Endodermal cell (in vitro differentiated cells): Measurements from ENCODE around the gene MGLL. TPM values are rescaled to one million over a fixed set of nuclear protein-coding genes. Genes with fewer than 3 reads are reported as not detected.

ENCODE experiments used
- DNase-seq: peaks from one replicate; pipeline ENCODE4 v3.0.0-alpha.2; 2017
- H3K27ac ChIP-seq: 2 replicates; pipeline ENCODE4 v1.5.1; 2013; ENCODE audit warnings: mild to moderate bottlenecking, low read depth, low read length, moderate library complexity
- H3K27me3 ChIP-seq: 2 replicates; pipeline ENCODE4 v1.6.1; 2013; ENCODE audit warnings: mild to moderate bottlenecking, low read length, moderate library complexity; ENCODE audit not compliant: insufficient read depth, control insufficient read depth, poor library complexity, severe bottlenecking
- H3K36me3 ChIP-seq: 2 replicates; pipeline ENCODE4 v1.7.0; 2013; ENCODE audit warnings: mild to moderate bottlenecking, low read length, moderate library complexity; ENCODE audit not compliant: control insufficient read depth, insufficient read depth
- H3K4me1 ChIP-seq: one replicate; pipeline ENCODE4 v1.7.0; 2013; ENCODE audit warnings: low read length; ENCODE audit not compliant: control insufficient read depth, insufficient read depth
- H3K4me3 ChIP-seq: 2 replicates; pipeline ENCODE4 v1.5.1; 2013; ENCODE audit warnings: mild to moderate bottlenecking, low read length, moderate library complexity
- H3K9ac ChIP-seq: 2 replicates; pipeline ENCODE4 v1.6.1; 2013; ENCODE audit warnings: mild to moderate bottlenecking, low read length, moderate library complexity; ENCODE audit not compliant: poor library complexity, severe bottlenecking; ENCODE audit errors: extremely low read depth
- H3K9me3 ChIP-seq: 2 replicates; pipeline ENCODE4 v1.6.1; 2013; ENCODE audit warnings: mild to moderate bottlenecking, low read length, moderate library complexity; ENCODE audit not compliant: control insufficient read depth
- H3K27ac Mint-ChIP-seq: 2 replicates; pipeline ENCODE4 v1.8.0; 2020; ENCODE audit warnings: mixed read lengths
- H3K27me3 Mint-ChIP-seq: 2 replicates; pipeline ENCODE4 v1.8.0; 2021; ENCODE audit warnings: mild to moderate bottlenecking, mixed read lengths; ENCODE audit not compliant: insufficient read depth
- H3K36me3 Mint-ChIP-seq: 2 replicates; pipeline ENCODE4 v1.8.0; 2020; ENCODE audit warnings: low read depth, mixed read lengths
- H3K4me1 Mint-ChIP-seq: 2 replicates; pipeline ENCODE4 v1.8.0; 2020; ENCODE audit warnings: mixed read lengths
- H3K4me3 Mint-ChIP-seq: 2 replicates; pipeline ENCODE4 v1.8.0; 2020; ENCODE audit warnings: mild to moderate bottlenecking, moderate library complexity, mixed read lengths
- H3K9me3 Mint-ChIP-seq: 2 replicates; pipeline ENCODE4 v1.8.0; 2020; ENCODE audit warnings: mild to moderate bottlenecking, mixed read lengths
- CTCF ChIP-seq: fragments of 200-600 bp; sonication (generic); conservative IDR thresholded peaks from 2 replicates; pipeline ENCODE4 v1.5.0; 2021; ENCODE audit warnings: antibody characterized with exemption, mild to moderate bottlenecking
- WGBS, 2 experiments: methylation state at CpG; one replicate each; pipeline versions ENCODE4 v1.1.5 to v1.1.7; 2013; ENCODE audit warnings: missing lambda C conversion rate in 2 of 2, mixed read lengths in 1 of 2; ENCODE audit not compliant: insufficient coverage in 1 of 2, insufficient read length in 1 of 2; 5-methylcytosine and 5-hydroxymethylcytosine counted together
- total RNA-seq, 2 donors: library from RNA; stranded (reverse); fragmentation: NEBNext Ultra II Directional in 1 of 2; extraction: Animal tissue kit (Norgen Biotek cat#: 25700) in 1 of 2; gene quantifications; 2 replicates in 1 of 2; 3 replicates in 1 of 2; pipeline ENCODE4 v1.2.1, GENCODE V29; 2021

MGLL gene
- total RNA-seq, 2 donors from 2014 or later = 0.22 TPM; not detected in 1

GRCh38 chr3:127815001-127815400 is 7.3 kb downstream of the MGLL start:
- H3K36me3 ChIP-seq = no peaks in the 10 kb centered on the region
- no peak for TF ChIP-seq CTCF
- H3K27me3 Mint-ChIP-seq = peaks cover 23% of the 10 kb centered on the region
- H3K9me3 ChIP-seq = peaks cover 6% of the 10 kb centered on the region
- 95% methylated on average over 7 of the region's 7 CpGs; no CpG with 5 or more reads in 1 of the 2 experiments for WGBS, 2 experiments
- H3K4me3 ChIP-seq = no peak overlapping the region
- H3K27me3 ChIP-seq = peaks cover 7% of the 10 kb centered on the region
- H3K9ac ChIP-seq = no peak overlapping the region
- H3K4me1 ChIP-seq = peaks cover 4% of the 10 kb centered on the region
- H3K36me3 Mint-ChIP-seq = no peaks in the 10 kb centered on the region
- no peak overlapping the region for H3K27ac Mint-ChIP-seq
- no peak overlapping the region for H3K4me3 Mint-ChIP-seq
- H3K9me3 Mint-ChIP-seq = no peaks in the 10 kb centered on the region
- peaks cover 12% of the 10 kb centered on the region for H3K4me1 Mint-ChIP-seq
- DNase-seq = no peak
- H3K27ac ChIP-seq = no peak overlapping the region

- H3K4me3 ChIP-seq = no peak overlapping the region
Observed at GRCh38 chr3:127814325-127814781, 8.0 kb downstream of the MGLL start.

GRCh38 chr3:127812151-127812550 is 10.2 kb downstream of the MGLL start:
- peaks cover 12% of the 10 kb centered on the region for H3K4me1 Mint-ChIP-seq
- H3K36me3 Mint-ChIP-seq = no peaks in the 10 kb centered on the region
- Histone ChIP-seq H3K36me3 (no peaks in the 10 kb centered on the region), H3K27ac (no peak overlapping the region), H3K9ac (no peak overlapping the region), H3K4me1 (peaks cover 4% of the 10 kb centered on the region), H3K27me3 (peaks cover 12% of the 10 kb centered on the region), H3K4me3 (no peak overlapping the region), H3K9me3 (peaks cover 6% of the 10 kb centered on the region)
- H3K4me3 Mint-ChIP-seq = no peak overlapping the region
- H3K27me3 Mint-ChIP-seq = peaks cover 37% of the 10 kb centered on the region
- H3K9me3 Mint-ChIP-seq = no peaks in the 10 kb centered on the region
- DNase-seq = no peak
- TF ChIP-seq CTCF = no peak
- no peak overlapping the region for H3K27ac Mint-ChIP-seq

More at GRCh38 chr3:127814325-127814781, 8.0 kb downstream of the MGLL start:
- Histone ChIP-seq H3K27ac (no peak overlapping the region), H3K4me1 (peaks cover 4% of the 10 kb centered on the region), H3K36me3 (no peaks in the 10 kb centered on the region), H3K9ac (no peak overlapping the region), H3K9me3 (peaks cover 6% of the 10 kb centered on the region), H3K27me3 (peaks cover 7% of the 10 kb centered on the region)
- Mint-ChIP-seq H3K9me3 (no peaks in the 10 kb centered on the region), H3K4me3 (no peak overlapping the region), H3K36me3 (no peaks in the 10 kb centered on the region), H3K27me3 (peaks cover 24% of the 10 kb centered on the region), H3K27ac (no peak overlapping the region), H3K4me1 (peaks cover 12% of the 10 kb centered on the region)
- no peak for TF ChIP-seq CTCF
- no peak for DNase-seq
- WGBS, 2 experiments = 85 to 91% methylated on average over 2 of the region's 2 CpGs
